Liver (tissue), 9 donors: ENCODE results near the gene LSG1. TPM values are rescaled to one million over a fixed set of nuclear protein-coding genes. Genes with fewer than 3 reads are reported as not detected.

ENCODE experiments used
- DNase-seq: peaks from one replicate; pipeline ENCODE4 v3.0.0-alpha.2; 2017; ENCODE audit warnings: low spot score
- H3K27ac ChIP-seq, 2 donors: one replicate each; pipeline ENCODE4 v1.7.0; 2013; ENCODE audit warnings: inconsistent platforms in 2 of 2, low read length in 2 of 2, control low read depth in 1 of 2, low read depth in 1 of 2, mild to moderate bottlenecking in 1 of 2
- H3K27me3 ChIP-seq, 4 donors: one replicate each; pipeline versions ENCODE4 v1.6.1 to v1.7.0; 2013; ENCODE audit warnings: low read length in 3 of 4, inconsistent platforms in 1 of 4, mild to moderate bottlenecking in 1 of 4, moderate library complexity in 1 of 4; ENCODE audit not compliant: control insufficient read depth in 4 of 4, insufficient read depth in 4 of 4
- H3K36me3 ChIP-seq, 4 donors: one replicate each; pipeline versions ENCODE4 v1.6.1 to v1.7.0; 2013; ENCODE audit warnings: low read length in 3 of 4, mild to moderate bottlenecking in 3 of 4, low read depth in 1 of 4, moderate library complexity in 1 of 4; ENCODE audit not compliant: control insufficient read depth in 4 of 4, insufficient read depth in 3 of 4
- H3K4me1 ChIP-seq, 4 donors: one replicate each; pipeline versions ENCODE4 v1.6.1 to v1.7.0; 2013; ENCODE audit warnings: low read length in 3 of 4, mild to moderate bottlenecking in 3 of 4, moderate library complexity in 1 of 4; ENCODE audit not compliant: control insufficient read depth in 4 of 4, insufficient read depth in 4 of 4
- H3K4me3 ChIP-seq, 3 donors: one replicate each; pipeline versions ENCODE4 v1.6.1 to v1.7.0; 2013; ENCODE audit warnings: low read length in 3 of 3, control low read depth in 1 of 3, low read depth in 1 of 3, mild to moderate bottlenecking in 1 of 3
- H3K9ac ChIP-seq, 2 donors: one replicate each; pipeline ENCODE4 v1.7.0; 2013; ENCODE audit warnings: low read length in 2 of 2, mild to moderate bottlenecking in 2 of 2, moderate library complexity in 2 of 2, control low read depth in 1 of 2, low read depth in 1 of 2
- H3K9me3 ChIP-seq, 4 donors: one replicate each; pipeline versions ENCODE4 v1.6.1 to v1.7.0; 2013; ENCODE audit warnings: low read length in 3 of 4; ENCODE audit not compliant: control insufficient read depth in 4 of 4
- CTCF ChIP-seq: fragments of 150-350 bp; IDR thresholded peaks from 2 replicates; pipeline ENCODE4 v1.5.1; 2017; ENCODE audit warnings: improper control_type of control experiment, low read depth, low read length; ENCODE audit not compliant: missing input control
- EGR1 ChIP-seq, 2 donors: IDR thresholded peaks; 2 replicates each; pipeline ENCODE4 v1.6.1; 2016 to 2018; ENCODE audit warnings: antibody characterized with exemption in 2 of 2, low read depth in 2 of 2
- FOXA1 ChIP-seq: IDR thresholded peaks from 2 replicates; pipeline ENCODE4 v1.6.1; 2016; ENCODE audit warnings: antibody characterized with exemption
- FOXA2 ChIP-seq: IDR thresholded peaks from 2 replicates; pipeline ENCODE4 v1.6.1; 2016; ENCODE audit warnings: antibody characterized with exemption
- GABPA ChIP-seq, 2 donors: IDR thresholded peaks in 1 of 2; conservative IDR thresholded peaks in 1 of 2; 2 replicates each; pipeline ENCODE4 v1.6.1; 2016; ENCODE audit warnings: antibody characterized with exemption in 2 of 2, mild to moderate bottlenecking in 1 of 2, moderate library complexity in 1 of 2
- HNF4A ChIP-seq, 2 donors: conservative IDR thresholded peaks; 2 replicates each; pipeline ENCODE4 v1.6.1; 2016; ENCODE audit warnings: antibody characterized with exemption in 2 of 2, mild to moderate bottlenecking in 2 of 2
- HNF4G ChIP-seq: IDR thresholded peaks from 2 replicates; pipeline ENCODE4 v1.6.1; 2016; ENCODE audit warnings: antibody characterized with exemption
- JUND ChIP-seq, 2 donors: IDR thresholded peaks; 2 replicates each; pipeline ENCODE4 v1.6.1; 2016; ENCODE audit warnings: antibody characterized with exemption in 2 of 2
- NR2F2 ChIP-seq: IDR thresholded peaks from 2 replicates; pipeline ENCODE4 v1.6.1; 2016; ENCODE audit warnings: antibody characterized with exemption
- RAD21 ChIP-seq, 2 donors: IDR thresholded peaks; 2 replicates each; pipeline ENCODE4 v1.6.1; 2016; ENCODE audit warnings: antibody characterized with exemption in 2 of 2, mild to moderate bottlenecking in 2 of 2
- RXRA ChIP-seq, 2 donors: IDR thresholded peaks; 2 replicates each; pipeline ENCODE4 v1.6.1; 2017 to 2018; ENCODE audit warnings: antibody characterized with exemption in 2 of 2, mild to moderate bottlenecking in 1 of 2
- SP1 ChIP-seq: IDR thresholded peaks from 2 replicates; pipeline ENCODE4 v1.6.1; 2018; ENCODE audit warnings: antibody characterized with exemption, mild to moderate bottlenecking
- TAF1 ChIP-seq: conservative IDR thresholded peaks from 2 replicates; pipeline ENCODE4 v1.6.1; 2016; ENCODE audit warnings: antibody characterized with exemption, mild to moderate bottlenecking
- YY1 ChIP-seq: IDR thresholded peaks from 2 replicates; pipeline ENCODE4 v1.6.1; 2016; ENCODE audit warnings: antibody characterized with exemption, mild to moderate bottlenecking
- ZBTB33 ChIP-seq: IDR thresholded peaks from 2 replicates; pipeline ENCODE4 v1.6.1; 2016; ENCODE audit warnings: antibody characterized with exemption
- WGBS: extraction: QIAGEN DNeasy Blood & Tissue Kit; methylation state at CpG from one replicate; pipeline ENCODE4 v1.1.7; 2013; 5-methylcytosine and 5-hydroxymethylcytosine counted together
- polyA plus RNA-seq, 2 donors: library from polyadenylated mRNA; stranded (reverse) in 1 of 2; unstranded in 1 of 2; fragments of 200-250 nt in 1 of 2; fragments of >200 nt in 1 of 2; fragmentation: Nextera tagmentation in 1 of 2; extraction: Ambion mirVana in 1 of 2; gene quantifications; one replicate each; pipeline versions ENCODE4 v1.2.1 to v1.2.3, GENCODE V29; 2013 to 2015
- total RNA-seq, 2 donors: library from RNA; depleted of rRNA; stranded (reverse); fragments of >200 nt; gene quantifications; one replicate each; pipeline ENCODE4 v1.2.3, GENCODE V29; 2014
- TF ChIP-seq, protein P1 (sequence below): IDR thresholded peaks from 2 replicates; pipeline ENCODE4 v1.6.1; 2016; ENCODE audit warnings: antibody characterized with exemption, mild to moderate bottlenecking
- TF ChIP-seq, protein P2 (sequence below): IDR thresholded peaks from 2 replicates; pipeline ENCODE4 v1.6.1; 2016; ENCODE audit warnings: antibody characterized with exemption
- TF ChIP-seq, protein P3 (sequence below): IDR thresholded peaks from 2 replicates; pipeline ENCODE4 v1.6.1; 2016; ENCODE audit warnings: antibody characterized with exemption
- donor health status: healthy.
- donor health status: healthy.
- donor health status: healthy.
- donor health status: healthy.
- donor health status: healthy.

LSG1 gene
- total and polyA plus RNA-seq, 4 donors: 13.6 to 38.5 (median 22.1) TPM

DNA sequence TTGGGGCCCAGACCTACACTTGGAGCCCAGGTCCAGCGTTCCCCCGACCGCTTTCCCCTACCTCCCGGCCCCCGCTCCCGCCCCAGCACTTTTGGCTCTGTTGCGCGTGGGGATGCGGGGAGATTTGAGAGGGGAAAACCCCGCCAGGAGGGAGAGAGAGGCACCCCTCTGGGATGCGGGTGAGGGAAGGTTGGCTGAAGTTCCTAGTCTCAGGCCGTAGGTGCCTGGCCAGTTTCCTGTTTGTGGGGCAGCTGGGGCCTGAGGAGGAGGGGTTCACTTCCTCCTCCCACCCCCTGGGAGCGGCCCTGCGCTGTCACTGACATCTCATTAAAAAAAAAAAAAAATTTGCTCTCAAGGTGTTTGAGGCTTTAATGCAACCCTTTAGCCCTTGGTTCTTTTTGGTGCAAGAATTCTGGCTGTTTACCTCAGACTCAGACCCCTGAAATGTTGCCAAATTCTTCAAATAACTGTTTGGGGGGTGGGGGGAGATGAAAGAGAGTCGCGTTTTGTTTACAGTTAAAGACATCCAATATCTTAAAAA is 16.3 kb upstream of the LSG1 start:
- no peak for DNase-seq

GRCh38 chr3:194687638-194688199 is 15.7 kb upstream of the LSG1 start:
- TF ChIP-seq RAD21 (IDR thresholded peaks at IDR 0.05): peak; percentile 20 to 37
- no peak for TF ChIP-seq EGR1 (IDR thresholded peaks at IDR 0.05; ENCODE audit: low read depth in 2 of 2)
- TF ChIP-seq, protein P1, sequence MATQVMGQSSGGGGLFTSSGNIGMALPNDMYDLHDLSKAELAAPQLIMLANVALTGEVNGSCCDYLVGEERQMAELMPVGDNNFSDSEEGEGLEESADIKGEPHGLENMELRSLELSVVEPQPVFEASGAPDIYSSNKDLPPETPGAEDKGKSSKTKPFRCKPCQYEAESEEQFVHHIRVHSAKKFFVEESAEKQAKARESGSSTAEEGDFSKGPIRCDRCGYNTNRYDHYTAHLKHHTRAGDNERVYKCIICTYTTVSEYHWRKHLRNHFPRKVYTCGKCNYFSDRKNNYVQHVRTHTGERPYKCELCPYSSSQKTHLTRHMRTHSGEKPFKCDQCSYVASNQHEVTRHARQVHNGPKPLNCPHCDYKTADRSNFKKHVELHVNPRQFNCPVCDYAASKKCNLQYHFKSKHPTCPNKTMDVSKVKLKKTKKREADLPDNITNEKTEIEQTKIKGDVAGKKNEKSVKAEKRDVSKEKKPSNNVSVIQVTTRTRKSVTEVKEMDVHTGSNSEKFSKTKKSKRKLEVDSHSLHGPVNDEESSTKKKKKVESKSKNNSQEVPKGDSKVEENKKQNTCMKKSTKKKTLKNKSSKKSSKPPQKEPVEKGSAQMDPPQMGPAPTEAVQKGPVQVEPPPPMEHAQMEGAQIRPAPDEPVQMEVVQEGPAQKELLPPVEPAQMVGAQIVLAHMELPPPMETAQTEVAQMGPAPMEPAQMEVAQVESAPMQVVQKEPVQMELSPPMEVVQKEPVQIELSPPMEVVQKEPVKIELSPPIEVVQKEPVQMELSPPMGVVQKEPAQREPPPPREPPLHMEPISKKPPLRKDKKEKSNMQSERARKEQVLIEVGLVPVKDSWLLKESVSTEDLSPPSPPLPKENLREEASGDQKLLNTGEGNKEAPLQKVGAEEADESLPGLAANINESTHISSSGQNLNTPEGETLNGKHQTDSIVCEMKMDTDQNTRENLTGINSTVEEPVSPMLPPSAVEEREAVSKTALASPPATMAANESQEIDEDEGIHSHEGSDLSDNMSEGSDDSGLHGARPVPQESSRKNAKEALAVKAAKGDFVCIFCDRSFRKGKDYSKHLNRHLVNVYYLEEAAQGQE: no peak
- TF ChIP-seq, protein P2, sequence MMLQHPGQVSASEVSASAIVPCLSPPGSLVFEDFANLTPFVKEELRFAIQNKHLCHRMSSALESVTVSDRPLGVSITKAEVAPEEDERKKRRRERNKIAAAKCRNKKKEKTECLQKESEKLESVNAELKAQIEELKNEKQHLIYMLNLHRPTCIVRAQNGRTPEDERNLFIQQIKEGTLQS: no peak
- H3K9me3 ChIP-seq: no peaks in the 10 kb centered on the region
- no peak overlapping the region for H3K9ac ChIP-seq
- H3K27me3 ChIP-seq: no peaks in the 10 kb centered on the region
- peak overlapping the region; percentile 27 to 67 for H3K27ac ChIP-seq
- H3K4me3 ChIP-seq: peak overlapping the region; percentile 37 to 64 (median 57)
- peak; percentile 50 for DNase-seq
- peaks cover 17 to 26% (median 20%) of the 10 kb centered on the region in 4 donors for H3K4me1 ChIP-seq
- 4% methylated on average over 57 of the region's 57 CpGs for WGBS
- H3K36me3 ChIP-seq: no peaks in the 10 kb centered on the region

More for the DNA sequence above, 16.3 kb upstream of the LSG1 start:
- Histone ChIP-seq H3K4me1 (peaks cover 17 to 26% (median 19%) of the 10 kb centered on the region in 4 donors), H3K4me3 (peak overlapping the region in 2 of 3 donors; percentile 37 to 64), H3K27me3 (no peaks in the 10 kb centered on the region), H3K9me3 (no peaks in the 10 kb centered on the region), H3K36me3 (no peaks in the 10 kb centered on the region), H3K9ac (no peak overlapping the region), H3K27ac (peak overlapping the region; percentile 27 to 67)
- WGBS: 22% methylated on average over 16 of the region's 16 CpGs
- TF ChIP-seq YY1 (no peak), RAD21 (IDR thresholded peaks at IDR 0.05) (no peak), FOXA2 (no peak), RXRA (IDR thresholded peaks at IDR 0.05) (no peak), FOXA1 (no peak), NR2F2 (no peak), TAF1 (no peak), HNF4G (no peak), SP1 (no peak), HNF4A (conservative IDR thresholded peaks at IDR 0.05) (no peak), CTCF (no peak), ZBTB33 (no peak), GABPA (IDR thresholded peaks at IDR 0.05 in 1 of 2, conservative IDR thresholded peaks at IDR 0.05 in 1 of 2) (no peak), JUND (IDR thresholded peaks at IDR 0.05) (no peak)
- TF ChIP-seq, protein P3, sequence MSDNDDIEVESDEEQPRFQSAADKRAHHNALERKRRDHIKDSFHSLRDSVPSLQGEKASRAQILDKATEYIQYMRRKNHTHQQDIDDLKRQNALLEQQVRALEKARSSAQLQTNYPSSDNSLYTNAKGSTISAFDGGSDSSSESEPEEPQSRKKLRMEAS: no peak
- TF ChIP-seq, protein P2: no peak
